ENCODE data around the gene CRISPLD2.

CRISPLD2 gene

GRCh38 chr16:84803146-84803545, 16.6 kb upstream of the CRISPLD2 start:
- DNase-seq = no peak

DNA sequence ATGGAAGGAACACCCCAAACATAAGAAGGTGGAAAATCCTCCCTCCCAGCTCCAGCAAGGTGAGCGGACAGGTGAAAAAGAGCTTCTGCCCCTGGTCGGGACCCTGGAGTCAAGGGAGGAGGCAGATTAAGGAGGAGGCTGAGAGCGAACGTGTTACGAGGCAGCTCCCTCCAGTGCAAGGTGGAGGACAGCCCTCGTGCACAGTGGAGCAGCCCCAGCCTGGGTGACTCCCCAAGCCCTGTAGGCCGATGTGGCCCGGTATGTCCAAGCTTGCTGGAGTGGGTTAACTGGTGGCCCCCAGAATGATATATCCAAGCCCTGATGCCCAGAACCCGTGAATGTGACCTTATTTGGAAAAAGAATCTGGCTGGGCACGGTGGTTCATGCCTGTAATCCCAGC, 15.5 kb upstream of the CRISPLD2 start:
- no peak for DNase-seq

DNA sequence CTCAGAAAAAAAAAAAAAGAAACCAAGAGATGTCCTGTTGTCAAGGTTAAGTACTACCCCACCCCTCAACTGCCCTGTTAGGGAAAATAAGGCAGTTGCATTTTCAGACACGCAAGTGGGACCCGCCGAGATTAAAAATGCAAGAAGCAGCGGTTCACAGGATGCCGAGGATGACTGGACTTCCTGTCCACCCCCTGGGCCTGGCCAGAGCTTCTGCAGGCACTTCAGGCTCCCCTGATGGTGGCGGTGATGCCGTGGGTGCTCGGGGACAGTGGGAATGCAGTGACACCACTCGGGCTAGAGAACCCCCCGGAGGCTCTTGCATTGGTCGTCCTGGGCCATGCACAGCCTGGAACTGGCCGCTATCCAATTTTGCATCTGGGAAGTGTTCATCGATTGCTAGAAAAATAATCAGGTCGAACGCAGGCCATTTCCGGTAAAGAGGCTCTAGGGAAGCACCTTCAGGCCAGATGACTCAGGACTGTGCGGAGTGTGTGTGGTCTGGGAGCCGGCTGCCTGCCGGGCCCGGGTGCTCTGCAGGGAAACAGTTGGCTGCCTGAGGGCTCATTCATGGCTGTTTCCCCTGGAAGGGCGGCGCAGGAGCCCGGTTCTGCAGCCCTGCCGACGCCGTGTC, 13.4 kb upstream of the CRISPLD2 start:
- no peak for DNase-seq

DNA sequence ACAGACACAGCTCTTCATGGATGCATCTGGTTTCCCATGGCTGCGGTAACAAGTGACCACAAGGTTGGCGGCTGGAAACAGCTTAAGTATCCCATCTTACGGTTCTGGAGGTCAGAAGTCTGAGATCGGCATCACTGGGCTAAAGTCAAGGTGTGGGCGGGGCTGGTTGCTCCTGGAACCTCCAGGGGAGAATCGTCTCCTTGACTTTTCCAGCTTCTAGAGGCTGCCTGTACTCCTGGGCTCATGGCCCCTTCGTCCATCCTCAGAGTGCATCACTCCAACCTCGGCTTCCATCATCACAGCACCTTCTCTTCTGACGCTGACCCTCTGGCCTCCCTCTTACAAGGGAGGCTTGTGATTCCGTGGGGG, 12.9 kb upstream of the CRISPLD2 start:
- no peak for DNase-seq

DNA sequence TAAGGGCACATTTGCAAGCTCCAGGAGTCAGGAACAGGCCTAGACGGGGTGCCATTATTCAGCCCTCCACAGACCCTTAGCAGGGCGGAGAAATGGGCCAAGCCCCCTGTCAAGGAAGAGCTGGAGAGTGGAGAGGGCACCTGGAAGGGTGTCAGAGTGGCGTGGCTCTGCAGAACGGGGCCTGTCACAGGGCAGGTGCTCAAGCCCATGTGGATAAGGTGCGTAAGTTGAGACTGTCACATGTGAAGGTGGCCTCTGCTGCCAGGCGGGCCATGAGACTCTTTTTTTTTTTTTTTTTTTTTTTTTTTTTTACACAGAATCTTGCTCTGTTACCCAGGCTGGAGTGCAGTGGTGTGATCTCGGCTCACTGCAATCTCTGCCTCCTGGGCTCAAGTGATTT, 12.0 kb upstream of the CRISPLD2 start:
- no peak for DNase-seq

- DNase-seq = no peak
Measured at GRCh38 chr16:84808826-84809225, 11.0 kb upstream of the CRISPLD2 start.

GRCh38 chr16:84810518-84811273, 9.1 kb upstream of the CRISPLD2 start:
- DNase-seq = no peak

DNA sequence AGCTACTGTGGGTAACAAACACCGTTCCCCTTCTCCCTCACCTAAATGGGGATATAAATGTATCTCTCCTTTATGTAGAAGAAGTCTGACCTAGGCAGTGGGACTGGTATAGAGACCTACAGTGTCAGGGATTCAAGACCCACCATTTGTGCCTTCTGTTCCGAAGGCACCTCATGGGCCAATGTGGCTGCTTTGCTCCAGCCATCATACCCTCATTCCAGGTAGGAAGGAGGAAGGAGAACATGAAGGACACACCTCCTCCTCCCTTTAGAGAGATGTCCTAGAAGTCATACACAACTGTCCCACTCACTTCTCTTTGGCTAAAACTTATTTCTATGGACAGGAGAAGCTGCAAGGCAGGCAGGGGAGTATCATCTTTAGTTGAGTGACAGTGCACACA, 8.3 kb upstream of the CRISPLD2 start:
- DNase-seq = no peak

DNA sequence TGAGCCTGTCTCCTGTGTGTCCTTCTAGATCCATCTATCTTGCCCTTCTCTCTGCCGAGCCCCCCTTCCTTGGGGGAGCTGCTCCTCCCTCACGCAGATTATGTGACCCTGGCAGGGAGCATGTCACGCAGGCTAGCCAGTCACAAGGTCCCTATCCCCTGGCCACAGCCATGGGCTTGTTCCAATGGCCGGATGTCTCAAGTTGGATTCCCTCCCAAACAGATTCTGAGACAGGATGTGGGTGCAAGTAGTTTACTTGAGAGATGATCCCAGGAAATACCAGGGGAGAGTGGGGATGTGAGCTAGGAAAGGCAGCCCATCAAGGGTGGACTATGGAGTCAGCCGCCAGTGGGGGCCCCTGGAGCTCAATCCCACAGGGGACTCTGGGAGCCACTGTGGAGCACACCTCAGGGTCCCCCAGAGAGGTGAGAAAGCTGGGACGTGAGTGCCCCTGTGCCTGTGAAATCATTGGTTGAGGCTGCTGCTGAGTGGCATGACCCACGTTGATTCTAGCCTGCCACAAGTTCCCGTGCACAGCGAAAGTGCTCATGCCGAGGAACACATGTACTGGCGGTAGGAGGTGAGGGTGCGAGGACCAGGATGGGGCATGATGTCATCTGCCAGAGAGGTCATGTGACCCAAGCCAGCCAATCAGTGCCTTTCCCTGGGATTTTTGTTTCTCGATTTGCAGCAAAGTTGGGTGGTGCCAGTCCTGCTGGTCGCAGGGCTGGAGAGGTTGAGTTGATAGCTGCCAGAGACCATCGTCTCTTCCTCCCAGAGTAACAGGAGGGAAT, 6.4 kb upstream of the CRISPLD2 start:
- no peak for DNase-seq

DNA sequence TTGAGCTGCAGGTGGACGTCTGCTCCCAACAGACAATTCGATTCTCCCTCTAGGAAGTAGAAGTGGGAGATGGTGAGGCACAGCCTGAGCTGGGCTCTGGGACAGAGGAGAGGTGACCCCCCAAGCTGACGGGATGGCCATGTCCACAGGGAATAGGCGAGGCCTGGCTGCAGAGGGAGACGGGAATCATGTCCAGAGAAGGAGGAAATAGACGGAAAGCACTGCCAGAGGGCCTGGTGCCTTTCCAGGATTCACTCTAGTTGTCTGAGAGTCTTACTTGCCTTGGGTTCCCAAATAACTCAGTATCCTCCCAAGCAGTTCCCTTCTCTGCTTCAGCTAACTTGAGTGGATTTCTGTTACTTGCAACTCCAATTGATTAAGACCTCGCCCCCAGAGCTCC, 4.3 kb upstream of the CRISPLD2 start:
- no peak for DNase-seq

DNA sequence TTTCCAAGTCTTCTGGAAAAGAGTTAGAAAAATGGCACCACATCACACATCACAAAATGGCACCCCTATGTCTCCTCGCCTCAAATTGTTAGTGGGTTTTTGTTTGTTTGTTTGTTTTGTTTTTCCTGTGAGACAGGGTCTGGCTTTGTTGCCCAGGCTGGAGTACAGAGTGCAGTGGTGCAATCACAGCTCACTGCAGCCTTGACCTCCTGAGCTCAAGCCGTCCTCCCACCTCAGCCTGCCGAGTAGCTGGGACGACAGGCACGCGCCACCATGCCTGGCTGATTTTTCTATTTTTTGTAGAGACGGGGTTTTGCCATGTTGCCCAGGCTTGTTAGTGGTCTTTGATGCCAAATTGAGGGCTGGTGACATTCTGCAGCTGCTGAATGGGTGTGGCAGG, 3.8 kb upstream of the CRISPLD2 start:
- no peak for DNase-seq

DNA sequence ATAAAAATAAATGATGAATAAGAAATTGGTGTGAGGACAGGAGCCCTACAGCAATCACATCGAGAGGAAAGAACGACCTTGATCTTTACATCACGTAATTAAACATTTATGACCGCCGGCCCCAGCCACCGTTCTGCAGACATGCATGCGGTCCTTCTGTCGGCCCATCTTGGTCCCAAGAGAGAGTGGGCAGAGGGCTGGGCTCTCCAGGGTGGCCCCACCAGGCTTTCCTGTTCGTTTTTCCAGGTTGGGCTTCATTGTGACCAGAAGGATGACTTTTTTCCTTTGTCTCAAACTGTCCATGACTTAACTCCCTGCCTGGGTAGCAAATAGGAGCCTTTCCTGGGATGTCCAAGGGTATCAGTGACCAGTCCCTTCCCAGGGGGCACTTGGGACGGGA, 3.3 kb upstream of the CRISPLD2 start:
- no peak for DNase-seq

DNA sequence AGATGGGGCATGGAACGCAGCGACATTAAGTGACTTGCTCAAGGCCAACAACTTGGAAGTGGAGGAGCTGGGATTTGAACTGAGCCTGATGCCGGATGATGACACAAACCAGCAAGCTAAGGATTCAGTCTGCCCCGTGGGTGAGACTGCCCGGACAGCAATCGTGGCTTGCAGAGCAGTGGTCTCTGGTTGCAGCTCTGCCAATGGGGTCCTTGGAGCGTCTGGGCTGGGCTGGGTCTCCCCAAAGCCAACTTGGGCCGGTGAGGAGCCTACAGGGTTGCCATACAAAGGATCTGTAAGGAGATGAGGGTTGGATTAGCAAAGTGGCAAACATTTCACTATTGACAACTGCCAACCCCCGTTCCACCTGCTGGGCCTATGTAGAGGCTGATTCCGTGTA, 2.6 kb upstream of the CRISPLD2 start:
- DNase-seq = no peak

DNA sequence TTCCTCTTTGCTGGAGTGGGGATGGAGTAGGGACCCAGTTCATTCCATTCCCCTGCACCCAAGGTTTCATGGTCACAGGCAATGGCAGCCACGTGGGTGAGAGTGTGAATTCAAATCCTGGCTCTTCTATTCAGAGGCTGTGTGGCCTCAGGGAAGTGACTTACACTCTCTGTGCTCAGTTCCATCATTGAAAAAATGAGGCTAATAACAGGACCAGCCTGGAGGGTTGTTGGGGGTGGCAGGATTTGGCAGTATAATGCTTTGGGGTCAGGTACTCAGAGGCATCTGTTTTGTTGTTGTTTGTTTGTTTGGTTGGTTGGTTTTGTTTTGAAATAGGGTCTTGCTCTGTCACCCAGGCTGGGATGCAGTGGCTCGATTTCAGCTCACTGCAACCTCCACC, 2.2 kb upstream of the CRISPLD2 start:
- DNase-seq = no peak

GRCh38 chr16:84818133-84818532, 1.7 kb upstream of the CRISPLD2 start:
- no peak for DNase-seq

GRCh38 chr16:84818989-84819643, 669 bp upstream of the CRISPLD2 start:
- DNase-seq = no peak

- DNase-seq = no peak
Measured at GRCh38 chr16:84820305-84820684, 510 bp downstream of the CRISPLD2 start.

DNA sequence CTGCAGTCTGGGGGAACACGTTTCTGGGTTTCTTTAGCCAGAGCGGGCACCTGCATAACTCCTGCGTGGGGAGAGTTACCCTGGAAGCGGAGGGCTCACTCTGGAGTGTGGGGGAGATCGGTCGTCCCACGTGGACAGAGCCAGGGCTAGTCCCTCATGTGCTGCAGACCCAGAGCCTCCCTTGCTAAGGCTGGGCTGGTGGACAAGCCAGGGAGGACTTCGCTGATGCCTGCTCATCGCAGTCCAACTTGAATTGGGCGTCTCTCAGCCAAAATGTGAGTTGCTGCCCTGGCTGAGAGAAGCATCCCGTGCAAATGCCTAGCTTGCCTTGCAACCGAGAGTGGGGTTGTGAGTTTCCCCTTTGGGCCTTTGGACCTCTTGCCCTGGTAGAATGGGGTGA, 986 bp downstream of the CRISPLD2 start:
- no peak for DNase-seq

DNA sequence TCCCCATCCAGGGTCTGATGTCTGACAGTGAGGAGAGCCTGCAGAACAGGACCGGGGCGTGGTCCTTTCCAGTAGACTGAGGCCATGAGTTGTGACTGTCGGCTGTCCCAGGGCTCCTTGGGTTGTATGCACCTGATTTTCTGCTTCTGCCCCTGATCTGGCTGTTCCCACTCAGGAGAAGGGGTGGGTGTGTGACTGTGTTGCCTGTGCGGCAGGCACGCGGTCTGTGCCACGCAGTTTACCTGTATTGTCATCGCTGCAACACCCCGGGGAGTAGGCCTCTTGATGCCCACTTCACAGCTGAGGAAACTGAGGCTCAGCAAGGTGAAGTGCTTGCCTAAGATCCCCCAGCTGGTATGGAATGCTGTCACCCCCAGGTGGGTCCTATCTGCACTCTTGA, 1.4 kb downstream of the CRISPLD2 start:
- no peak for DNase-seq

DNA sequence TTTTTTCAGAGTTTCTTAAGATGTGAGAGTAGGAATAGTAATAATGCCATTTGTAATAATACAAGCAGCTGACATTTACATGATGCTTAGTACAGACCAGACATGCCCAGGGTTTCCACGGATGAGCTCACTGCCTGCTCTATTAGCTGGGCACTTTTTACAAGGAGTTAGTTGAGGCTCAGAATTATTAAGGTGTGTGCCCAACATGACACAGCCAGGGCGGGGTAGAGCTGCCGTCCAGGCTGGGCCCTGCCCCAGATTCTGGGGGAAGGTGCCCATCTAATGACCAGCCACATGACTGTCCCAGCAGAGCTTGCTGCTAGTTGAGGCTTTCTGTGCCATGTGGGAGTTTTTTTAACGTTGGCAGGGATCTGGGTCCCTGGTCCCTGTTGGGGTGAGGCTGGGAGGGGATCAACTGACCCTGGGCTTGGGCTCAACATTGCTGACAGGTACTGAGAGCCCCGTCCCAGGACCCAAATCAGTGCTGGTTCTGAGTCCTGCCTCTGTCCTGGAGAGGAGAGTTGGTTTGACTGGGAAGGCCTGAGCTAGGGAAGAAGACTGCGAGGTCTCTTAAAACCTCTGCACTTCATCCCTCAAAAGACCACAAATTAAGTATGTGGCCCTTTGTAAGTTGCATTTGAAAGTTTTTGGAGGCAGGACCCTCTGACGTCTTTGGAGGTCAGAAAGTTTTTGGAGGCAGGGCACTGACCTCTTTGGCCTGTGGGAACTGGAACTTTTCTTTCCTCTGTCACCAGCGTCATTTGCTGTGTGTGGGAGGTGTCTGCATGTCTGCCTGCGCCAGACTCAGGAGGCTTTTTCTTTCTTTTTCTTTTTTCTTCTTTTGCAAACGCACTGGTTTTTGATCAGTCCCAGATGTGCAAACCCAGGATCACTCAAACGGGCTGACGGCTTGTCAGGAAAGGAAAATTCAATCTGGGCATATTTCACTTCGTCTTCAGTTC, 2.2 kb downstream of the CRISPLD2 start:
- no peak for DNase-seq

- no peak for DNase-seq
Measured at GRCh38 chr16:84822990-84823389, 3.2 kb downstream of the CRISPLD2 start.

GRCh38 chr16:84823484-84823883, 3.7 kb downstream of the CRISPLD2 start:
- no peak for DNase-seq
